Psoas muscle (tissue), 8 donors: ENCODE data around the gene CLN5. TPM values are rescaled to one million over a fixed set of nuclear protein-coding genes. Genes with fewer than 3 reads are reported as not detected.

Source experiments
- ATAC-seq, 4 donors: fragments of 200-7000 bp; cut with Tn5 transposase; one replicate each; pipeline ENCODE4 v1.9.1; 2020; ENCODE audit warnings: moderate library complexity in 3 of 4, mild to moderate bottlenecking in 2 of 4
- DNase-seq, 2 donors: peaks; one replicate each; pipeline ENCODE4 v3.0.0-alpha.2; 2020
- H3K27ac ChIP-seq: fragments of 200-600 bp; one replicate; pipeline ENCODE4 v1.8.0; 2022
- H3K27me3 ChIP-seq, 3 donors: fragments of 200-600 bp in 1 of 3; one replicate each; pipeline versions ENCODE4 v1.6.1 to v1.8.0; 2013 to 2022; ENCODE audit warnings: low read length in 2 of 3, mild to moderate bottlenecking in 2 of 3, moderate library complexity in 1 of 3; ENCODE audit not compliant: insufficient read depth in 3 of 3
- H3K36me3 ChIP-seq, 2 donors: fragments of 200-600 bp in 1 of 2; one replicate each; pipeline versions ENCODE4 v1.6.1 to v1.8.0; 2013 to 2022; ENCODE audit warnings: low read depth in 1 of 2, mild to moderate bottlenecking in 1 of 2, moderate library complexity in 1 of 2; ENCODE audit not compliant: insufficient read depth in 1 of 2
- H3K4me1 ChIP-seq: fragments of 200-600 bp; one replicate; pipeline ENCODE4 v1.8.0; 2022
- H3K4me3 ChIP-seq: fragments of 200-600 bp; one replicate; pipeline ENCODE4 v1.8.0; 2022; ENCODE audit warnings: mild to moderate bottlenecking
- H3K9me3 ChIP-seq: fragments of 200-600 bp; one replicate; pipeline ENCODE4 v1.8.0; 2022
- CTCF ChIP-seq: fragments of 200-600 bp; IDR thresholded peaks from one replicate; pipeline ENCODE4 v1.8.0; 2022; ENCODE audit warnings: antibody characterized with exemption
- WGBS, 3 donors: extraction: QIAGEN DNeasy Blood & Tissue Kit; methylation state at CpG; one replicate each; pipeline versions ENCODE4 v1.1.6 to v1.1.7; 2013; 5-methylcytosine and 5-hydroxymethylcytosine counted together
- intact Hi-C, 2 donors: fragments of 100-400 bp; cut with DNase I; formaldehyde crosslinking; loops; one replicate each; pipeline versions ENCODE4 v1.11.0 to v1.14.2; 2022
- polyA plus RNA-seq, 3 donors: library from polyadenylated mRNA; stranded (reverse); fragments of 200-250 nt; gene quantifications; one replicate each; pipeline ENCODE4 v1.2.3, GENCODE V29; 2013
- total RNA-seq, 4 donors: library from RNA; stranded (reverse); fragmentation: NEBNext Ultra II Directional in 2 of 4; extraction: Animal tissue kit (Norgen Biotek cat#: 25700) in 2 of 4; gene quantifications; one replicate each; pipeline versions ENCODE4 v1.2.1 to v1.2.4, GENCODE V29; 2021 to 2023
- donor health status: healthy with polysubstance abuse.
- donor health status: DM: no; HTN: no; CAD: no; lungs with moderate emphysema.
- donor health status: Bipolar disorder and iron deficiency.
- donor health status: healthy.
- donor health status: DM: yes; HTN: yes; CAD: no.
- donor health status: DM: no; HTN: no; CAD: no.
- donor health status: DM: no; HTN: no; CAD: no.
- donor health status: DM: yes; HTN: yes; CAD: no.

The CLN5 gene
- total and polyA plus RNA-seq, 7 donors = 4.9 to 10.6 (median 8.9) TPM

DNA sequence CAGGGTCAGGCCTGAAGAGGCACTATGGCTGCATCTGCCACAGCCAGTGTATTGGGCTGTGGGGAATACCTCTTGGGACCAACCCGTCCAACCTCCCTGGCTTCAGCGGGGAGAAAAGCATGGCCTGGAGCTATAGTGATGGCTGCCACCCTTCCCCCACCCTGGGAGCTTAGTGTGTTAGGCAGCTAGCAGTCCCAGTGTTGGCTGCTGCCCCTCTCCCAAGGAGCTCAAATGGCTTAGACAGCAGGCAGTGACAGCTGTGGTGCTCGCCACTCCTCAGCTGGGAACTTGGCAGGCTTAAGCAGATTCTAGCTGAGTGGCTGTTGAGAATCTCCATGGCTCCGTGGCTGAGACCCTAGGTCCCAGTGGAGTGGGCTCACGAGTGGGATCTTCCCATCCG is 23.8 kb upstream of the CLN5 start:
- no peak overlapping the region for H3K4me3 ChIP-seq
- no peak for DNase-seq
- 24 to 43% (median 33%) methylated on average over 6 of the region's 6 CpGs for WGBS, 3 donors
- no peaks in the 10 kb centered on the region for H3K36me3 ChIP-seq
- H3K4me1 ChIP-seq = no peaks in the 10 kb centered on the region
- no peak for ATAC-seq
- no peaks in the 10 kb centered on the region for H3K9me3 ChIP-seq
- intact Hi-C loops = no loop called here
- no peak for TF ChIP-seq CTCF
- no peak overlapping the region for H3K27ac ChIP-seq
- H3K27me3 ChIP-seq = no peaks in the 10 kb centered on the region

DNA sequence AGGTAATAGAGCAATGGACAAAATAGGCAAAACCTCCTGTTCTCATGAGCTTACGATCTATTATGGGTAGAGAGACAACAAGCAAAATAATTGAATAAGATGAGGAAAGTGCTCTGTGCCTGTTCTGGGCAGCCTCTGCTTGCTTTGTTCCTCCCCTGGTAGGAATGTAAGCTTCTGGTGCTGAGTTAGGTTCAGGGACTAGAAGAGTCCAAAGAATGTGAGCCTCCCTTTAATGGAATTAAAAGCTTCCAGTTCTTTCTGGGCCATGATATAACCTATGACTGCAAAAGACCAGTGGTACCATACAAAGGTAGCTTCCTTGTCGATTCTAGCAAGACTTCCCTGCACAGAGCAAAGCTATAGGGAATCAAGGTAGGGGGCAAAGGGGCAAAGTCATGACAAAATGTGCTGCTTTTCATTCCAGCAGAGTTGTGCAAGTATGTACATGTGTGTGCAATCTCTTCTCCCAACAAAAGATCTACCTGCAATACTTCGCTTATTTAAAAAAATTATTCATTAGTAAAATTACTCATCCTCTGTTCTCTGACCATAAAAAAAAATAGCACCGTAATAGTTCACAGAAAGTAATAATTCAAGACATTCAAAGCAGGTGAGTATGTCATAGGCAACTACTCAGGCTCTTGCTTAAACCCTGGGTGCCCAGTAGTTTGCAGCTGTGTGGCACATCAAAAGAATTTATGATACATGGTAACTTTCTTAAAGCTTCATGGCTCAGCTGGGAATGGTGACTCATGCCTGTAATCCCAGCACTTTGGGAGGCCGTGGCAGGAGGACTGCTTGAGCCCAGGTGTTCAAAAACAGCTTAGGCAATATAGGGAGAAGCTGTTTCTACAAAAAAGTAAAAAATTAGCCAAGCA is 22.2 kb upstream of the CLN5 start:
- H3K27ac ChIP-seq = no peak overlapping the region
- no peaks in the 10 kb centered on the region for H3K36me3 ChIP-seq
- DNase-seq (no peak), ATAC-seq (no peak)
- no peaks in the 10 kb centered on the region for H3K9me3 ChIP-seq
- H3K4me3 ChIP-seq = no peak overlapping the region
- no peaks in the 10 kb centered on the region for H3K4me1 ChIP-seq
- 82 to 89% (median 84%) methylated on average over 5 of the region's 5 CpGs for WGBS, 3 donors
- no peaks in the 10 kb centered on the region for H3K27me3 ChIP-seq
- TF ChIP-seq CTCF = no peak
- intact Hi-C loops = no loop called here

- 43 to 60% (median 52%) methylated on average over 3 of the region's 3 CpGs for WGBS, 3 donors
- no peak overlapping the region for H3K4me3 ChIP-seq
- TF ChIP-seq CTCF = no peak
- no peaks in the 10 kb centered on the region for H3K27me3 ChIP-seq
- H3K9me3 ChIP-seq = no peaks in the 10 kb centered on the region
- ATAC-seq (no peak), DNase-seq (no peak)
- H3K4me1 ChIP-seq = peaks cover 3% of the 10 kb centered on the region
- H3K27ac ChIP-seq = no peak overlapping the region
- H3K36me3 ChIP-seq = no peaks in the 10 kb centered on the region
- intact Hi-C loops = no loop called here
These were observed 20.7 kb upstream of the CLN5 start for GRCh38 chr13:76971215-76971614.

DNA sequence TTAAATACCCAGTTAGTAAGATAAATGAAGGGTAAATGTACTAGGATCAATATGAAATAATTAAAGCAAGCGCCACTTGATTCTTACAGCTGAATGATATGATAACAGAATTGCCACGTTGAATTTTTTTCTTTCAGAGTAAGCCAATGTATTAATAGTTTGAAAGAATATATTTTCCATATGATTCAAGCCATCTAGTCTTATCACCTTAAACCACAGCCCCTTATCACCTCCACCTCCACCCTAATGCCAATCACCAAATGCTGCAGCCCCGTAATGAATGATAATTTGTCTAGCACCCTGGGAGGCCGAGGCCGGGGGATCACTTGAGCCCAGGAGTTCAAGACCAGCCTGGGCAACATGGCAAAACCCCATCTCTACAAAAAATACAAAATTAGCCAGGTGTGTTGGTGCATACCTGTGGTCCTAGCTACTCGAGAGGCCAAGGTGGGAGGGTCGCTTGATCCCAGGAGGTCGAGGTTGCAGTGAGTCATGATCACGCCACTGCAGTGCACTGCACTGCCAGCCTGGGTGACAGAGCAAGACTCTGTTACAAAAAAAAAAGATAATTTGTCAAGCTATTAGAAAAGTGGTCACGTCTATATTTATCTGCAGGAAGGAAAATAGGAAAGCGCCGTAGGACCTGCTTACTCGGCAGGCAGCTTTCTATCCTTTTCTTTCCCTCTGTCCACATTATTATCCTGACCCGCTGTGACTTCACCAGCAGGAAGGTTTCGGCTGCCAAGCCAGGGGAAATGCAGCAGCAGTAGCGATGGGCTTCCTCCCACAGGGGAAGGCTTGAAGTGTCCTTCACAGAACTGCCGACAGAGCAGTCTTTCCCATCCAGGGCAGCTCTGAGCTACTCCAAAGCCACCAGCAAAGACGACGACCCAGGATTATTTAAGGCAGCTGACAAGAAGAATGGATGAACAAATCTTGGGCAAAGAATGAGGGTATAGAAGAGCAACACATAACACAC is 19.7 kb upstream of the CLN5 start:
- Histone ChIP-seq H3K27me3 (no peaks in the 10 kb centered on the region), H3K9me3 (no peaks in the 10 kb centered on the region), H3K27ac (no peak overlapping the region), H3K4me3 (no peak overlapping the region), H3K4me1 (peaks cover 4% of the 10 kb centered on the region), H3K36me3 (no peaks in the 10 kb centered on the region)
- WGBS, 3 donors = 53 to 64% (median 56%) methylated on average over 19 of the region's 19 CpGs
- no peak for TF ChIP-seq CTCF
- ATAC-seq (no peak), DNase-seq (no peak)
- intact Hi-C loops = no loop called here
